Uterus (tissue), 4 donors: ENCODE data around the gene DNAJC17. TPM values are rescaled to one million over a fixed set of nuclear protein-coding genes. Genes with fewer than 3 reads are reported as not detected.

ENCODE experiments used
- DNase-seq, 2 donors: peaks; one replicate each; pipeline ENCODE4 v3.0.0-alpha.2; 2019 to 2020
- H3K27ac ChIP-seq, 2 donors: fragments of 200-600 bp; sonication (generic); 1 replicate in 1 of 2; 2 replicates in 1 of 2; pipeline ENCODE4 v1.5.1; 2016 to 2018
- H3K27me3 ChIP-seq, 2 donors: fragments of 200-600 bp; sonication (generic); one replicate each; pipeline ENCODE4 v1.5.1; 2018 to 2019; ENCODE audit warnings: control low read depth in 1 of 2
- H3K36me3 ChIP-seq, 2 donors: fragments of 200-600 bp; sonication (generic); one replicate each; pipeline ENCODE4 v1.5.1; 2019; ENCODE audit warnings: control low read depth in 1 of 2
- H3K4me1 ChIP-seq, 2 donors: fragments of 200-600 bp; sonication (generic); one replicate each; pipeline ENCODE4 v1.5.1; 2018 to 2019; ENCODE audit warnings: control low read depth in 1 of 2
- H3K4me3 ChIP-seq, 2 donors: fragments of 200-600 bp; sonication (generic); 1 replicate in 1 of 2; 2 replicates in 1 of 2; pipeline ENCODE4 v1.5.1; 2018 to 2019; ENCODE audit warnings: mild to moderate bottlenecking in 1 of 2
- H3K9me3 ChIP-seq, 2 donors: fragments of 200-600 bp; sonication (generic); one replicate each; pipeline ENCODE4 v1.5.1; 2019; ENCODE audit warnings: control low read depth in 1 of 2
- POLR2A ChIP-seq, 2 donors: fragments of 450-650 bp; IDR thresholded peaks; one replicate each; pipeline ENCODE4 v1.6.1; 2016; ENCODE audit warnings: antibody characterized with exemption in 2 of 2, mild to moderate bottlenecking in 1 of 2, moderate library complexity in 1 of 2
- intact Hi-C: fragments of 100-400 bp; cut with DNase I; formaldehyde crosslinking; loops from one replicate; pipeline ENCODE4 v1.15.1; 2023; ENCODE audit warnings: low total_unique reads
- total RNA-seq, 4 donors: library from RNA; depleted of rRNA in 3 of 4; stranded (reverse); fragments of >200 nt in 3 of 4; gene quantifications; one replicate each; pipeline versions ENCODE4 v1.1.0 to v1.2.4, GENCODE V29; 2014 to 2023
- TF ChIP-seq, protein P1 (sequence below), 4 experiments: fragments of 200-600 bp in 2 of 4; fragments of 450-650 bp in 2 of 4; sonication (generic) in 2 of 4; IDR thresholded peaks; one replicate each; pipeline ENCODE4 v1.5.1; 2016 to 2019; ENCODE audit warnings: antibody characterized with exemption in 4 of 4, mild to moderate bottlenecking in 2 of 4, moderate library complexity in 1 of 4
- donor health status: DM: yes; HTN: yes; CAD: no.

Gene DNAJC17
- total RNA-seq, 4 donors from 2014 or later, result 6.1 to 79.4 (median 32.5) TPM

DNA sequence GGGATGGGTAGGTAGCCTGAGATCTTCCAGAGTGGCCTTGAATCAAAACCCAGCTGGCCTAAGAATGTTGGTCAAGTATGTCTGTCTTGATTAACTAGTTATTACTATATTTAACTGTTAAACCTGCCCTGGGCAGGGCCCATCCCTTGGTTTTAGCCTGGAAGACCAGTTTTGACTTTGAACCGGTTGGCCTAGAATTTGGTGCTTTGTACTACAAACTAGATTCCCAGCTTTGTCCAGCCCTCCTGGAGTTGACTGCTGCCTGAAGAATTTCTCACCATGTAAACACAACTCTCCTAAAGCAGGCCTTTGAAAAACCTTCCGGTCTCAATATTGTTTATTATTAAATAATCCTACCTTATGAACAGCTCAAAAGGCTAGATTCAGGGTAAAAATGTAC, 21.5 kb downstream of the DNAJC17 start:
- TF ChIP-seq POLR2A (IDR thresholded peaks at IDR 0.05), result no peak
- TF ChIP-seq, protein P1, sequence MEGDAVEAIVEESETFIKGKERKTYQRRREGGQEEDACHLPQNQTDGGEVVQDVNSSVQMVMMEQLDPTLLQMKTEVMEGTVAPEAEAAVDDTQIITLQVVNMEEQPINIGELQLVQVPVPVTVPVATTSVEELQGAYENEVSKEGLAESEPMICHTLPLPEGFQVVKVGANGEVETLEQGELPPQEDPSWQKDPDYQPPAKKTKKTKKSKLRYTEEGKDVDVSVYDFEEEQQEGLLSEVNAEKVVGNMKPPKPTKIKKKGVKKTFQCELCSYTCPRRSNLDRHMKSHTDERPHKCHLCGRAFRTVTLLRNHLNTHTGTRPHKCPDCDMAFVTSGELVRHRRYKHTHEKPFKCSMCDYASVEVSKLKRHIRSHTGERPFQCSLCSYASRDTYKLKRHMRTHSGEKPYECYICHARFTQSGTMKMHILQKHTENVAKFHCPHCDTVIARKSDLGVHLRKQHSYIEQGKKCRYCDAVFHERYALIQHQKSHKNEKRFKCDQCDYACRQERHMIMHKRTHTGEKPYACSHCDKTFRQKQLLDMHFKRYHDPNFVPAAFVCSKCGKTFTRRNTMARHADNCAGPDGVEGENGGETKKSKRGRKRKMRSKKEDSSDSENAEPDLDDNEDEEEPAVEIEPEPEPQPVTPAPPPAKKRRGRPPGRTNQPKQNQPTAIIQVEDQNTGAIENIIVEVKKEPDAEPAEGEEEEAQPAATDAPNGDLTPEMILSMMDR (IDR thresholded peaks at IDR 0.05), result no peak
- H3K36me3 ChIP-seq, result no peaks in the 10 kb centered on the region
- H3K27ac ChIP-seq, result no peak overlapping the region
- intact Hi-C loops, result no loop called here
- no peaks in the 10 kb centered on the region for H3K27me3 ChIP-seq
- no peak overlapping the region for H3K4me3 ChIP-seq
- H3K4me1 ChIP-seq, result no peaks in the 10 kb centered on the region
- no peak for DNase-seq
- no peaks in the 10 kb centered on the region for H3K9me3 ChIP-seq

DNA sequence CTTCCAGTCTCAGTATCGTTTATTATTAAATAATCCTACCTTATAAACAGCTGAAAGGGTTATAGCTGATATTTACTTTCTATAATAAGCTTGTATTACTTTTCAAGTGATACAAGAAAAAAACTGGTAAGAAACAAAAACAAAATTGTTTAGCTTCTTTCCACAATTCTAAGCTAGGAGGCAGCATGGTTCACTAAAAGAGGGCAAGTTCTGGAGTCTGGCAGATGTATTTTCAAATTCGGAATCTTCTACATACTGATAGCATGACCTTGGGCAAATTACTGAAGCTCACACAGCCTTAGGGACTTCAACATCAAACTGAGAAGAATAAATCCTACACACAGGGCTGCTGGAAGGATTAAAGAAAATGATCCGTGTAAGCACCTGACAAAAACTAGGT, 22.1 kb downstream of the DNAJC17 start:
- intact Hi-C loops, result no loop called here
- no peak overlapping the region for H3K27ac ChIP-seq

DNA sequence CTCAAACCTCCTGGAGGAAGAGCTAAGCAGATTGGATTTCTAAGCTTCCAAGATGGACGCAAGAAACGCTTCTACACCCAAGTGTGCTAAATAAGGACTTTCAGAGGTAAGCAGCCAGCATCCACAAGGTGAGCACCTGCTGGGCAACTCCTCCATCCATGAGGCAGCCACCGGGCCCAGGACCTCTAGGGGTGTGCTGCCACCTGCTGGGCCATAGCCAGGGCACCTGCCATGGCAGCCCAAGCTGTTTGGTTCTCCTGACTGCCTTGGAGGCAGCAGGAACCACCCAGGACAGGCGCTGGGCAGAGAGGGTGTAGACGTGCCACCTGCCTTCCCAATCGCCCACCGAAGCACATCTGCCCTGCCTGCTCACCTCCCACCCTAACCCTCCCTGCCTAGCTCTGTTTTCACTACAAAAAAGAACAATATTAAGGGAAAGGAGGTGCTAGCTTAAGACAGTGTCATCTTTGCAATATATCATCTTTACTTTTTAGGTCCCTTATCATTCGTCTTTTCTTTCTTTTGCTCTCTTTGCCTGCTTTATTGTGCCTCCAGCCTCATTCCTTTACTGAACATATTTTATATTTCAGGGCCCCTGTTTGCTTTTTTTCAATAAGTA, 24.6 kb downstream of the DNAJC17 start:
- Histone ChIP-seq H3K27me3 (no peaks in the 10 kb centered on the region), H3K27ac (no peak overlapping the region), H3K36me3 (no peaks in the 10 kb centered on the region), H3K9me3 (no peaks in the 10 kb centered on the region), H3K4me1 (no peaks in the 10 kb centered on the region), H3K4me3 (no peak overlapping the region)
- peak in 1 of 2 donors; percentile 24 for DNase-seq
- intact Hi-C loops, result no loop called here
- TF ChIP-seq POLR2A (IDR thresholded peaks at IDR 0.05), result no peak
- TF ChIP-seq, protein P1 (IDR thresholded peaks at IDR 0.05), result peak in 2 of 4 experiments; percentile 46 to 56

More for the DNA sequence above, 22.1 kb downstream of the DNAJC17 start:
- TF ChIP-seq, protein P1 (IDR thresholded peaks at IDR 0.05), result no peak
- TF ChIP-seq POLR2A (IDR thresholded peaks at IDR 0.05), result no peak
- H3K9me3 ChIP-seq, result no peaks in the 10 kb centered on the region
- H3K36me3 ChIP-seq, result no peaks in the 10 kb centered on the region
- no peaks in the 10 kb centered on the region for H3K27me3 ChIP-seq
- H3K4me1 ChIP-seq, result no peaks in the 10 kb centered on the region
- H3K4me3 ChIP-seq, result no peak overlapping the region
- DNase-seq, result no peak

DNA sequence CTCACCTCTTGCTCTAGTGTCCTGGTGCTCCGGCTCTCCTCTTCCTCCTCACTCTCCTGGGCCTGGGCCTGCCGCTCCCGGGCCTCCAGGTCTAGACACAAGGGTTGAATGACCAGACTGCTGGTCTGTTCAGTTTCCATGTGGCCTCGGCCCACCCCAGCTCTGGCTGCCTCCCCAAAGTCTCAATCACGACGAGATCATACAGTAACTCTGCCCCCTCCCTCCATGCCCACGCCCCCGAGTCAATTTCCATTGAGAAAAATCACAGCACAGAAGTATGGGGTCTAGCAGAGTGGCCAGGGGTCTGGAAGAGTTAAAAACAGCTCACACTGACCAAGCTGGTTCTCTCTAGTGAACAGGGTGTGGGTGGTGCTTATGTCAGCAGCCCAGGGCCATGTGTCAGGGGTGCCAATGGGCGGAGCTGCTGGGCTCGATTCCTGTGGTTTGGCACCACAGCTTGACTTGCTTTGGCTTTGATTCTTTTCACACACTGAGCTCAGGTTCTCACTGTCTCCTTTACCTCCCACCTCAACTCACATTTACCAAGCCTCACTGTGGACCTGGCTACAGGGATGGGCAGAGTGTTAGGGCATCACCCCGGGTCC, 30.6 kb downstream of the DNAJC17 start:
- Histone ChIP-seq H3K9me3 (no peaks in the 10 kb centered on the region), H3K4me1 (no peaks in the 10 kb centered on the region), H3K27me3 (no peaks in the 10 kb centered on the region), H3K27ac (no peak overlapping the region), H3K36me3 (no peaks in the 10 kb centered on the region), H3K4me3 (no peak overlapping the region)
- TF ChIP-seq, protein P1 (IDR thresholded peaks at IDR 0.05), result no peak
- no peak for TF ChIP-seq POLR2A (IDR thresholded peaks at IDR 0.05)
- intact Hi-C loops, result no loop called here
- no peak for DNase-seq

DNA sequence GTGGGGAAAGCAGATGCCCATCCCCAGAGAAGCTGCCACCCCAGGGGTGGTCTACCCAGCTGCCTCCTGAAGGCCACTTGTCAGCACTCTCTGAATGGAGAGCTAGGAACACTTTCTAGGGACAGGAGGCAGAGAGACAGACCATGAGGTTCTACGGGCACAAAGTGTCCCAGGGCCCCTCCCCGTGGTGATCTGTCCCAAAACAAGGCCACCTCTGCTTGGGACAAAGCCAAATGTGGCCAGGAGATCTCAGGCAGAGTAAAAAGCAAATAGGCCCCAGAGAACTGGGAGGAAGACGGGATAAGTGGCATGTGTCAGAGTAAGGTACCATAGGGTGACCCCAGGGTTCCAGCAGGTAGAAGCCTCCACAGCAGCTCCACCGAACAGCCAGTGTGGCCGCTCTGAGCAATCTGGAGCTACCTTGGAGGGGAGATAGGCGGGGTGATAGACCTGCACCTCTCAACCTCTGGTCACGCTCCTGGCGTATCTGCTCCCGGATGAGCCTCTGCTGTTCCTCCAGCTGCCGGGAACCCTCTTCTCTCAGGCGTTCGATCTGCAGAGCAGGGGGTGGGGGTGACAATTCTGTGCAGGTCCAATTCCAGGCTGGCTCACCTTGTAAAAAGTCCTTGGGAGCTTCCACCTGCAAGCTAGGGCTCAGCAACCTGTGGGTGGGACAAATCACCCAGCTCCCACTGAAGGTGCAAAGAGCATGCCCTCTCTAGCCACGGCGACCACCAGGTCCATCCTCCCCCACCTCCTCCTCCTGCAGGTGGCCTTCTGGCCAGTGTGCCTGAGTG, 31.3 kb downstream of the DNAJC17 start:
- no peak for DNase-seq
- H3K4me3 ChIP-seq, result no peak overlapping the region
- no peaks in the 10 kb centered on the region for H3K36me3 ChIP-seq
- H3K9me3 ChIP-seq, result no peaks in the 10 kb centered on the region
- intact Hi-C loops, result no loop called here
- no peaks in the 10 kb centered on the region for H3K4me1 ChIP-seq
- TF ChIP-seq, protein P1 (IDR thresholded peaks at IDR 0.05), result no peak
- TF ChIP-seq POLR2A (IDR thresholded peaks at IDR 0.05), result no peak
- no peaks in the 10 kb centered on the region for H3K27me3 ChIP-seq
- no peak overlapping the region for H3K27ac ChIP-seq
